IPS DF 19.7 (cell line): ENCODE data around the gene VWA3B.

Source experiments
- DNase-seq: peaks from one replicate; pipeline ENCODE4 v3.0.0-alpha.2; 2013; ENCODE audit warnings: low read depth, low spot score

Gene VWA3B

GRCh38 chr2:98333922-98334321, 247.0 kb downstream of the VWA3B start:
- no peak for DNase-seq

- DNase-seq: peak; percentile 38
Measured at GRCh38 chr2:98334439-98335078, 247.6 kb downstream of the VWA3B start.

GRCh38 chr2:98335271-98335670, 248.3 kb downstream of the VWA3B start:
- DNase-seq: no peak

DNA sequence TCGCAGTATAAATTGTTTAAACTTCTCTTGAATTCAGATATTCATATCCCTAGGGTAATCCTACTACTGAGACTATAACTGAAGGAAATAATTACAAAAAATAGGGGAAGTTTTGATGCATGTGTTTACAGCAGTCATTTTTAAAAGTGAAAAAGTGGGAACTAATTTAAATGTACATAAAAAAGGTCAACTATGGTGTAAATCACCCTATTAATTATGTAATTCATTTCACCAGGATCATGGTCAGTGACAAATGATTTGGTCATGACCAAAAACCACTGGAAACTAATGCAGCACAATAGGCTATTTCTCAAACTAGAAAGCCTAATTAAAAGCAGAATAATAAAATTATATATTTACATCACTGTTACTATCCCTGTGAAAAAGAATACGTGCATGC, 254.3 kb downstream of the VWA3B start:
- no peak for DNase-seq

- DNase-seq: no peak
Measured at GRCh38 chr2:98343285-98343684, 256.3 kb downstream of the VWA3B start.

DNA sequence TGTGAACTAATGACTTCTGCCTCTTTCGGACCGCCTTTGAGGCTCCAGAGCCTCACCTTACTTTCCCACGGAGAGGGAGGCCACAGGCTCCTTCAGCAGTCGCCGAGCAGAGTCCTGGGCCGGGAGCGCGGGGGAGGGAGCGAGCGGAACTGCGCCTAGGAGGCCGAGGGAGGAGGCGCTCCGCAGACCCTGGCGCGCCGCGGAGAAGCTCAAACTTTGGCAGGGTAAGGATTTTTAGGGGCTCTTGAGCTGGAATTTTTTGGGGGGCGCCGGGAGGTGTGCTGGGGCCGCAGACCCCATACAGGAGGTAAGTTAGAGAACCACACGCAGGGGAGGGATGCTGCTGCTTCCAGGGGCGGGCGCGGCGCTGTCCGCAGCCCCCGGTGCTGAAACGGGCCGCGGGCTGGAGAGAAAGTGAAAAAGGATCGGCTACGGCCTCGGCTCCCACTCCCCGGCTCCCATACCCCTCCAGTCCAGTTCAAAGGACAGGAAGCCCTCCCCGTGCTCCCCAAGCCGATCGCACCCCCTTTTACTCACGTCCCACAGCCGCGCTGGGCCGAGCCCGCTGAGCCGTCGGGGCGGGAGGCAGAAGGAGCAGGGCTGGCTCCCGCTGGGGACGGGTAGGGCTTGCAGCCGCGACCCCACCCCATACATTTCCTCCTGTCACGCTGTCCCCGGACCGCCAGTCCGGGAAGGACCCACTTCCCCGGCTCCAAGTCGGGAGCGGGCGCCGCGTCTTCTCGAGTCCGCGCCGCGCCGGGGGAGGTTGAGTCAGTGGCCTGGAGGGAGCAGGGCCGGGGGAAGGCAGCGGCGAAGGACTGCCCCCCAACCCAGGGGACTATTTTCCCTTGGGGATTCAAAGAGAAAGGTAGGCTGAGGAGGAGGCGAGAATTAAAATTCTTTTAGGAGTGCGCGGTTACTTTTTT, 259.6 kb downstream of the VWA3B start, which contains the start of gene CNGA3:
CNGA3 (plus strand) TSS at position 146 of the 926 bp plus-strand sequence. CDS start 23,520 bp downstream, outside the sequence.
- DNase-seq: no peak

- DNase-seq: no peak
Measured at GRCh38 chr2:98347298-98348065, 260.5 kb downstream of the VWA3B start.

GRCh38 chr2:98348066-98348561, 261.1 kb downstream of the VWA3B start:
- DNase-seq: peak; percentile 35

- DNase-seq: no peak
Measured at GRCh38 chr2:98350411-98350810, 263.4 kb downstream of the VWA3B start.

DNA sequence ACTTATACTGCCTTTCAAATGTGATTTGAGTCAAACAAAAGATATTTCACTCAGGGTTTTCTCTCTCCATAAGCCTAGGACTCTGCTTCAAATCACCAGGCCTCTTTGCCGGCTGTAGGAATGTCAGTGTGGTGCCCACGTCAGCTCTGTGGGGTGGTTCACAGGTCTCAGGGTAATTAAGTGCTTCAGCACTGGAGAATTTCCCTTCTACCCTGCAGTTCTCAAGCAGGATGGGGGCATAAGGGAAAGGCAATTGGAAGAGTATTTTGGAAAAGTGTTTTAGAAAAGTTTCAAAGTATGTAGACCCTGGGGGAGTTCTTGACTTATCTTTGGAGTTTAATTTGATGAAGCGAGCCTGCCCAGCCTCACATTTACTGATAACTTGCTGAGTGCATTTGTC, 268.9 kb downstream of the VWA3B start:
- DNase-seq: no peak

- no peak for DNase-seq
Measured at GRCh38 chr2:98356729-98357128, 269.8 kb downstream of the VWA3B start.

DNA sequence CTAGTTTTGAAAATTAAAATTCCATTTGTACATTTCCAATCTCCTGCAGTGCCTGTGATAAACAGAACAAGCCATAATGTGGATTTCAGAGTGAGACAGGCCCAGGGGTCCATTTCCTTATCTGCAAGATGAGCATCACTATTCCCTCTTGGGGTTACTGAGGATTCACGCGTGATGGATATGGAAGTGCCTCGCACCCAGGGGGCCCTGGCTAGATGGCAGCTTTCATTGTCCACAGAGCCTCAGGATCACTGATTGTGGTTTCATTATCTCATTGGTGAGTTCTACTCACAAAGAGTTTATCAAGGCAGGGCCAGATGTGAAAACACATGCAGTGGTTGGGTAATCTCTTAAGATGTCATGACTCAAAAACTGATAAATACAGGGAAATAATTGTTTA, 270.9 kb downstream of the VWA3B start:
- DNase-seq: no peak

DNA sequence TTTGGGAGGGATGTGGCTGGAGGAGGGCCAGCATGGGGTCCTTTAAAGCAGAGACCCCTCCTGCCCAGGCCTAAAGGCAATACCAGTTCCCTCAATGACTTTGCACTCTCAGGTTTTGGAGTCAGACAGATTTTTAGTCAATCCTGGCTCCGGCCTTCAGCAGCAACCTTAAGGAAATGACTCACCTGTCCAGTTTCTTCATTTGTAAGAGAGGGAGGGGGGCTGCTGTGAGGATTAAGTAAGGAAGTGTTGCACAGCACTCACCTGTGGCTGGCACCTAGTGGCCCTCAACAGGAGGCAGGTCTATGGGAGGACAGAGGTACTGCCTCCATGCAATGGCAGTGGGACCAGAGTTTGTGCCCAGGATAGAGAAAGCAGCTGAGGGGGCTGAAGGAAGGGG, 273.0 kb downstream of the VWA3B start:
- no peak for DNase-seq
